Bone marrow (tissue), 2 donors: ENCODE results near the gene OR52A1.

Experiments used
- DNase-seq, 2 donors: peaks; one replicate each; lab custom pipeline; 2025; lab: John Stamatoyannopoulos, UW

The OR52A1 gene

DNA sequence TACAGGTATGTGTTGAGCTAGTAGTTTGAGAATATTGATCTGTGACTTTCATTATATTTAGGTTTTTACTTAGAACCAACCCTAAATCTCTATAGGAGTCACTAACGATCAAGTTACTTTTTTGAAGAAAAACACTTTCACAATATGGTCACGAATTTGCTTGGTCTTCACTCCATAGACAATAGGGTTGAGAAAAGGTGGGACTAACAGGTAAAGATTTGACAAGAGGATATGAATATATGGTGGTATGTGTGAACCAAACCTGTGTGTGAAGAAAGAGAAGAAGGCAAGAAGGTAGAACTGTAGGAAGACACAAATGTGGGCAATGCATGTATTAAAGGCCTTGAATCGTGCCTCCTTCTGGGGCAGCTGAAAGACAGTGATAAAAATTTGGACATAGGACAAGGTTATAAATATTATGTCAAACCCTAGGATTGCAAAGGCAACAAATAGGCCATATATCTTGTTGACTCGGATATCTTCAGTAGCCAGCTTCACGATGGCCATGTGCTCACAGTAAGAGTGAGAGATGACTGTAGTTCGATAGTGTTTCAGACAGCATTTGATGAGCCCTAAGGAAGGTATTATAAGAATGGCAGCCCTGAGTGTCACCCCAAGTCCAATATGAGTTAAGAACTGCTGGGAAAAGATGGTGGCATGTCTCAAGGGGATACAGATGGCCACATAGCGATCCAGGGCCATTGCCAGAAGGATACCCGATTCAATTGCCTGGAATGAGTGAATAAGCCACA is 22.8 kb downstream of the OR52A1 start:
- no peak for DNase-seq

GRCh38 chr11:5129457-5129877 is 25.1 kb downstream of the OR52A1 start:
- no peak for DNase-seq

GRCh38 chr11:5124891-5125620 is 29.5 kb downstream of the OR52A1 start:
- no peak for DNase-seq

DNA sequence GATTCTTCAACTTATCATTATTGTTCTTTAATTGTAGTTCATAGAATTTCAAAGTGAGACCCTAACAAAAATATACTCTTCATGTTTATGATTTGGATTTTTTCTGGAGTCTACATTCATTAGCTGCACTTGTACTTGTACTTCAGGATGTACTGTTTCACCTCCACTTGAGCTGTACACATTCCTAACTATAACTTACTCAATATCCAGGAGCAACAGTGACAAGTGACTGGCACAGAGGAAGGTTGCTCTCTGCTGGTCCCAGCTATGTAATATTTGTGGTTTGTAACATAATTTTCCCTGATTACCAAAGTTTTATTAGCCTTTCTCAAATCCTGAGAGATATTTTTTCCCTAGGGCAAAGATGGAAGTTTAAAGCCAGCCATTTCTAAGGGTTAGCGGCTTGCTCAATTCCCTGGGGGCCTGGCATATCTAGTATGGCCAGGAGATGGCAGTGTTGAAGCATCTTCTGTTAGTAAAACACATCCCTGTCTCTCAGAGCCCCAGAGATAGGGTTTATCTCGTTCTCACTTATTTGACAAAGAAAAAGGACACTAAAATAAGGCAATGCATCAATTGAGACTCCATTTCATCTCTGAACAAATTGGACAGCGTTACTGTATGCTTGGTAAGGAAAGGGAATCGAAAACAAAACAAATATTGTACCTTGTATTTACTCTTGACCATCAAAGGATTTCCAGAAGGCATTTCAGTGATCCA is 30.6 kb downstream of the OR52A1 start:
- peak in 1 of 2 donors; percentile 8 for DNase-seq

GRCh38 chr11:5118893-5119292 is 35.7 kb downstream of the OR52A1 start:
- DNase-seq = no peak

GRCh38 chr11:5117588-5117987 is 37.0 kb downstream of the OR52A1 start:
- no peak for DNase-seq

- DNase-seq = no peak
These were observed 39.2 kb downstream of the OR52A1 start for GRCh38 chr11:5115339-5115738.

GRCh38 chr11:5107285-5107684 is 47.3 kb downstream of the OR52A1 start:
- DNase-seq = no peak

- no peak for DNase-seq
These were observed 51.5 kb downstream of the OR52A1 start for GRCh38 chr11:5103066-5103465.

DNA sequence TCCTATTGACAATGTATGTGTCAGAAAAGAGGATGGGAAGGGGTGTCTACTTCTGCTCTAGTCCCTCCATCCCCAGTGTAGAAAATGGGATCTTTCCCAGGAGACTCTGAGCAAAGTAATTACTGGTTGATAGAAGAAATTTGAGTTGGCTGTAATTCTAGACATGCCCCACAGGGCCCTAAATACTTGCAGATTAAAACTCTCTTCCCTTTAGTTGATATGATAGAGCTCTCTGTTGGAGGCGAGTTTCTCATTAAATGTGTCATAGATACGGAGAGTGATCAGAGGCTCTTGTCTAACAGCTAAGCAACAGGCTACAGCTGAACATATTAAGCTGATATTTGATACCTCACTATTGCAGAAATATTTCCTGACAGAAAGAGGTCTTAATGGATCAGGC is 52.3 kb downstream of the OR52A1 start:
- DNase-seq = no peak

DNA sequence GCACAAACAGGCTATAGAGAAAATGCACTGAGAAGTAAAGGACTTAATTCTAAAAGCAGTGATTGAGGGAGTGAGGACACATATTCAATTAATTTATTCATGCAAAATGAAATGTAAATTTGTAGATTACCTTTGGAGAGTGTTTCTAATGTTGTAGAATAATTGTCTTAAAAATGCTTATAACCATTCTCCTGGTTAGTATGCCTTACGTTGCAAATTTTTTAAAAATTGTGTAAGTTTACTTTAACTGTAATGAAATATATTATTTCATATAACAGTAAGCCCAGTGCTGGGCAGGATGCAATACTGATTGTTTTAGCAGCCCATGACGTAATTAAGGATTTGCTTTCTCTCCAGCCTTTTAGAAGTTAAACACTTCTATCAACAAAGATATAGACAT is 58.5 kb downstream of the OR52A1 start:
- DNase-seq = no peak
